ENCODE data around the gene THBS1. TPM values are rescaled to one million over a fixed set of nuclear protein-coding genes. Genes with fewer than 3 reads are reported as not detected.

Gene THBS1
- total RNA-seq, 1 donor, result 7,420 TPM

DNA sequence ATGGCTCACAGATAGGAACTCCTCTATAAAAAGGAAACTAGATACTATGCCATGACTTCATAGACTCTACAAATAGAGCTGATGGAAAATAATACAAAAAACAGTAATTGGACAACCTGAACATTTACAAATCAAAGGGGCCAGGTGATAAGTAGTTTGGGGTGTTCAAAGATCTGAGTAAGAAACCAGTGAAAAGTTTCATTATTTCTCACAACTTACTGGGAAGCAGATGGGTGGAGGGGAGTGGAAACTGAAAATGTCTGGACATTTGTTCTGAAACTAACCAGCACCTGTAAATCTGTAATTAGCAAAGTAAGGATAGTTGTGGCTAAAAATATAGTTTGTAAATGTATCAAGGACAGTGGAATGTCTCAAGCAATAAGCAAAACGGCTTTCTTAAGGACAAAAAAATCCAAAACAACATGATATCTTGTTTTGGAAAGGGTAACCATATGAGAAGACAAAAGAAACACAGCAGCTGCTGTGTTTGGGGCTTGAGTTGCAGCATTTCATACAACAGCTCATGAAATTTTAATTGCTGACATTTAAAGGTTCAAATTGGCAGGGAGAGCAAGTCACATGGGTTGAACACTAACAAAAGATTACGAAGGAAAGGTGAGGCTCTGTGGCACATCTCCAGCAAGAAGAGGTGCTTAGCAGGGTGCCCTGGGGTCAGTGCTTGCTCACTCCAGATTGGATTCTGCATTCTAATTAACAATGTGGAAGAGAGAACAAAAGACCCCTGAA is 26.8 kb upstream of the THBS1 start:
- TF ChIP-seq, protein P1, sequence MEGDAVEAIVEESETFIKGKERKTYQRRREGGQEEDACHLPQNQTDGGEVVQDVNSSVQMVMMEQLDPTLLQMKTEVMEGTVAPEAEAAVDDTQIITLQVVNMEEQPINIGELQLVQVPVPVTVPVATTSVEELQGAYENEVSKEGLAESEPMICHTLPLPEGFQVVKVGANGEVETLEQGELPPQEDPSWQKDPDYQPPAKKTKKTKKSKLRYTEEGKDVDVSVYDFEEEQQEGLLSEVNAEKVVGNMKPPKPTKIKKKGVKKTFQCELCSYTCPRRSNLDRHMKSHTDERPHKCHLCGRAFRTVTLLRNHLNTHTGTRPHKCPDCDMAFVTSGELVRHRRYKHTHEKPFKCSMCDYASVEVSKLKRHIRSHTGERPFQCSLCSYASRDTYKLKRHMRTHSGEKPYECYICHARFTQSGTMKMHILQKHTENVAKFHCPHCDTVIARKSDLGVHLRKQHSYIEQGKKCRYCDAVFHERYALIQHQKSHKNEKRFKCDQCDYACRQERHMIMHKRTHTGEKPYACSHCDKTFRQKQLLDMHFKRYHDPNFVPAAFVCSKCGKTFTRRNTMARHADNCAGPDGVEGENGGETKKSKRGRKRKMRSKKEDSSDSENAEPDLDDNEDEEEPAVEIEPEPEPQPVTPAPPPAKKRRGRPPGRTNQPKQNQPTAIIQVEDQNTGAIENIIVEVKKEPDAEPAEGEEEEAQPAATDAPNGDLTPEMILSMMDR (IDR thresholded peaks at IDR 0.05; ENCODE audit: insufficient read depth, low read depth, low read length), result no peak
- no peak overlapping the region for H3K4me3 ChIP-seq (ENCODE audit: low read depth, low read length)
- peak; percentile 55 for DNase-seq (ENCODE audit: low read depth)

DNA sequence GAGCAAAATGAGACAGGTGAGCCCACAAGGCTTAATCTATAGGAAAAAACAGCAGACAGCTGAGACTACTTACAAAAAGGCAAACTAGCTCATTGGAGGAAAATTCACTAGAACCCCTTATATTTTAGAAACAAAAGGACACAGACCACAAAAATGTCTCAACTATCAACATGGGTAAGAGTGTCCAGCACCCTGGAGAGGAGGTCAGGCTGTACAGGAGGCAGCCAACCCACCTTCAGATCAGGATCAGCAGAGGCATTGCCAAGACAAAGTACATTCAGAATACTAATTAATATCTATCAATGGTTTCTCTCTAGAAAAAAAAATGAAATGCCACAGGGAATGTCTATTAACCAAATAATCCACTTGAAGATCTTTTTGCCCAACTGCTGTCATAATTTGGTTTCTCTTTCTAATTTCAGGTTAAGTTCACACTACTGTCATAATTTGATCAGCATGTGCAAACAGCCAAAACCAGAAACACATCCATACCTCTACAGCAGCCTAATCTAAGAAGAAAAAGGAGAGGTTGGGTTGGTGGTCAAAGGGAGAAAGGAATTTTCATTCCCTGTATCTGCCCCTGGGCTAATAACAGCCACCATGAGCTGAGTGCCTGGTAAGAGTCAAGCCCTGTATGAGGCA is 26.0 kb upstream of the THBS1 start:
- no peak for DNase-seq (ENCODE audit: low read depth)
- no peak overlapping the region for H3K4me3 ChIP-seq (ENCODE audit: low read depth, low read length)
- TF ChIP-seq, protein P1 (IDR thresholded peaks at IDR 0.05; ENCODE audit: insufficient read depth, low read depth, low read length), result no peak

DNA sequence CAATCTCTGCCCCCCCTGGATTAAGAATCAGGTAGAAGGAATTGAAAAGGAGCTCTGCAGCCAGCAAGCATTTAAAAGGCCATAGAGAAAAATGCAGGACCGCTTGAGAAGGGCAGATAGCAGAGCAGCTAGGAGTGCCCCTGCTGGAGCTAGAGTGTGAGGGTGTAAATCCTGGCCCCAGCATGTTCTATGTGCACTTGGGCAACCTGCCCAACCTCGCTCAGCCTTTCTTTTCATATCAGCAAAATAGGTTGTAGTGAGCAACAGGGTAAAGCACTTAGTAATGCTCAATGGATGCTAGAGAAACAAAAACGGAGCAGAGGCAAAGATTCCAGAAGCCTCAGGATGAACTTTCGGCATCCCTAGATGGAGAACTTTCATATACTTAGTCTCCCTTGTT is 25.0 kb upstream of the THBS1 start:
- DNase-seq (ENCODE audit: low read depth), result no peak
- no peak overlapping the region for H3K4me3 ChIP-seq (ENCODE audit: low read depth, low read length)
- TF ChIP-seq, protein P1 (IDR thresholded peaks at IDR 0.05; ENCODE audit: insufficient read depth, low read depth, low read length), result no peak

DNA sequence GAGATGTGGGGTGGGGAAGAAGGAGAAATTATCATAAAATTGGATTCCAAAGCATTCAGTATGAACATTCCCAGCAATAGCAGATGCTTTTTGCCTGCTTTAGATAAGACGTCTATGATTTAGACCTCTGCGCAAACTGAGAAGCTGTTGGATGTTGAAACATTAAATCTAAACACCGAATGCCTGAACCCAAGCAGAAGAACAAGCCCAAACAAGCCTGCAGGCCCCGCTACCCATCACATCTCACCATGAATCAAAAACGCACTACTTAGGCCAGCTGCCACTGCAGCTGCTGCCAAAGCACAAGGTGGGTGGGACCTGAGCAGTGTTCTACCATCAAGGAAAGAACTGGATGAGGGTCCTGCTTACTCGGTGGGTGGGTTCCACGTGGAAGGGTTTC is 24.4 kb upstream of the THBS1 start:
- no peak overlapping the region for H3K4me3 ChIP-seq (ENCODE audit: low read depth, low read length)
- TF ChIP-seq, protein P1 (IDR thresholded peaks at IDR 0.05; ENCODE audit: insufficient read depth, low read depth, low read length), result no peak
- DNase-seq (ENCODE audit: low read depth), result peak; percentile 70

DNA sequence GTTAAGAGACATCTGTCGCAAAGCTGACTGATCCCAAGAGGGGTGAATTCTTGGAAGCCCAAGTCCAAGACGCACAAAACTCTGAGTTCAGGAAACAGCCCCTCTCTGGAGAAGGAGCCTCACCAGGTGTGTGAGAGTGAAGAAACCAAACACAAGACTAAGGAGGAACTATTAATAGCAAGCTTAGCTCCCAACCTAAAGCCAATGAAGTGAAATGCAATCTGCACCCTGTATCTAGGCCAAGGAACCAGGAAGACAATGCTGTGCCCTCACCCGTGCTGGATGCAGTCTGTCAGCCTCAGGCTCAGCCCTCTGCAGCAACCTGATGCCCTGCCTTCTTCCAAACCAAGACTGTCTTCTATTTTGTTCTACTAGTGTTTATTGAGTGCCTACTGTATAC is 22.5 kb upstream of the THBS1 start:
- TF ChIP-seq, protein P1 (IDR thresholded peaks at IDR 0.05; ENCODE audit: insufficient read depth, low read depth, low read length), result no peak
- no peak for DNase-seq (ENCODE audit: low read depth)
- H3K4me3 ChIP-seq (ENCODE audit: low read depth, low read length), result no peak overlapping the region

DNA sequence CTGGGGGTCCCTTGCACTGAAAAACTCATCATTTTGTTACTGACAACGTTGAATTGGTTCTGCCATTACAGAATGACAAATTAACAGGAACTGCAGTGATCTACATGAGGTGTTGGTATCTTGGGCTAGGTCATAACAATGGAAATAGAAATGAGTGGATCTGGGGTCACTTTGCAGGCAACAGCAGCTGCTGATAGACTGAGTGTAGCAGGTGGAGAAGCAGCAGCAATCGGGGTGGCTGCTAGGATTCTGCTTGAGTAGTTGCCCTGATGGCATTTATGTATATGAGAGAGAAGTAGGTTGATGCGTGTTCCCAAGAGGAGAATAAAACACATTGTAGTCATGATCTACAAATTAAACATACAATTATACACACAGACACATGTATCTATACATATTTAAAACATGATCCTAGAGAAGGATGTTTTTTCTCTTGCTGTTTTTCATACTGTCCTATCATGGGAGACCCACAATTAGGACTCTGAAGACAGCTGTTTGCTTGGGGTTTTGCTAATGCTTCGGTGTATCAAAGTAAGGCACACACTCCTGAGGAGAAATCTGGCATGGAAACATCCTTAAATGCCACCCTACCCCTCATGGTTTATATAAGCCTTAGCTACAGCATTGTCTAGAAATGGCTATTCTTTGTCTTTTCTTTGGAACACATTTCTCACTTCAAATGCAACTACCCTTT is 15.8 kb upstream of the THBS1 start:
- TF ChIP-seq, protein P1 (IDR thresholded peaks at IDR 0.05; ENCODE audit: insufficient read depth, low read depth, low read length), result no peak
- DNase-seq (ENCODE audit: low read depth), result no peak
- no peak overlapping the region for H3K4me3 ChIP-seq (ENCODE audit: low read depth, low read length)

Measured in fibroblast of villous mesenchyme (primary cell).